Occipital lobe (tissue), 2 donors: ENCODE measurements around the gene KLHL29. TPM values are rescaled to one million over a fixed set of nuclear protein-coding genes. Genes with fewer than 3 reads are reported as not detected.

ENCODE experiments used
- DNase-seq: peaks from one replicate; lab custom pipeline; 2025; lab: John Stamatoyannopoulos, UW
- total RNA-seq: library from RNA; depleted of rRNA; stranded (reverse); fragments of >200 nt; gene quantifications from one replicate; pipeline ENCODE4 v1.2.3, GENCODE V29; 2014

KLHL29 gene
- total RNA-seq, 1 donor from 2014 or later = 8.4 TPM

DNA sequence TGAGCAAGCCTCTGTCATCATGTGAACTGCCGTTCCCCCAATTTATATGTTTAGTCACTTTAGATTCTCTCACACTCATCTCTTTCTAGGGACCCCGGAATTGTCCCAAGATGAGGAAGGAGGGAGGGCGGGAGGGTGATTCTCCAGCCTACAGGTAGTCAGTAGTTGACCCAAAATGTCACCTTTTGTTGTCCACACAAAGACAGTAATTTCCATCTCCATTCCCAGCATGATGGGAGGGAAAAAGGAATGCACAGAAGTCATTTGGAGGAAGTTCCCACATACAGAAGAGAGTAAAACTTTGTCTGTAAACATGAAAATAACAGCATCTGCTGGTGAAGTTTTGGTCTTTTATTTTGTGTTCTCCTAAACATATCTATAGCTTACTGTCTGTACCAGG lies 222.9 kb downstream of the KLHL29 start:
- DNase-seq = no peak

DNA sequence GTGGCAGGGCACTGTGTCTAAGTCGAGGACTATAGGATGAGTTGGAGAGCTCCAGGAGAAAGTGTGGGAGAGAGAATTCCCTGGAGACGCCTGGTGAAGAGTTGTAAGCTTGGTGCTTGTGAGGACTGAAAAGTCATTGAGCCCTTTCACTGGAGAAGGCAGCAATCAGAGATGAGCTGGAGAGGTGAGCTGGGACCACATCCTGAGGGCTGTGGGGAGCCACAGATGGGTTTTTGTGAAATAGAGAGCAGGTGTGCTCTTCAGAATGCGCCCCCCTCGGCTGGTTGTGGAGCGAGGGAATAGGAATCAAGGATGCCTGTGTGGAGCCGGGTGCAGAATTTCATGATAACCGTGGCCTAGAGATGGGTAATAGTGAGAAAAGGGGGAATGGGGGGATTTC lies 224.3 kb downstream of the KLHL29 start:
- DNase-seq = no peak

DNA sequence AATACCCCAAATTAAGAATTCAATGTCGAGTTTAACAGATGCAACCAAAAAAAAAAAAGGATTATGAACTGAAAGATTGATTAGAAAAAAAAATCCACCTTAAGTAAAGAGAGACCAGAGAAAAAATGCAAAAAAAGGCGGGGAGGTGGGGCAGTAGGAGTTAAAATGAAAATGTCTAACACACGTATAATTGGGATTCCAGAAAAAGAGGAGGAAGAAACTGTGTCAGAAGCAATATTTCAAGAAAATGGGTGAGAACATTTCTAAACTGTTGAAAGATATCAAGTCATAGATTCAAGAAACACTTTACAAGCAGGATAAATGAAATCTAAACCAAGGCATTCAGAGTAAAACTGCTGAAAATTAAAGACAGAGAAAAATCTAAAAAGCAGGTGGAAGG lies 226.9 kb downstream of the KLHL29 start:
- no peak for DNase-seq

DNA sequence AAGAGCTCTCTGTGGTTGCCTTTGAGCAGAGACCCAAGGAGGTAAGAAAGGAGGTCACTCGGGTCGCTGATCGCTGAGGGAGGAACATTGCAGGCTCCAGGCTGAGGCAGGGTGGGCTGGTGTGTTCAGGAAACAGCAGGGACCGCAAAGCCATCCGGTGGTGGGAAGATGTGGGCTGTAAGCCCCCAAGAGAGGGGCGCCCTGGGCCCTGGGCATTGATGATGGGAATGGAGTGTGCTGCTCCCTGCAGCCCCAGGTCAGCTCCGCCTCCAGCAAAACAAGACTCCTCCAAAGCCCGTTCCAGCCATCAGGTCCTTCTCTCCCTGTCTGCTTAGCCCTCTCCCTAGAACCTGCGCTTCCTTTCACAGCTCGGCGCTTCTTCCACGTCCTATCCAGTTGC lies 229.7 kb downstream of the KLHL29 start:
- no peak for DNase-seq

DNA sequence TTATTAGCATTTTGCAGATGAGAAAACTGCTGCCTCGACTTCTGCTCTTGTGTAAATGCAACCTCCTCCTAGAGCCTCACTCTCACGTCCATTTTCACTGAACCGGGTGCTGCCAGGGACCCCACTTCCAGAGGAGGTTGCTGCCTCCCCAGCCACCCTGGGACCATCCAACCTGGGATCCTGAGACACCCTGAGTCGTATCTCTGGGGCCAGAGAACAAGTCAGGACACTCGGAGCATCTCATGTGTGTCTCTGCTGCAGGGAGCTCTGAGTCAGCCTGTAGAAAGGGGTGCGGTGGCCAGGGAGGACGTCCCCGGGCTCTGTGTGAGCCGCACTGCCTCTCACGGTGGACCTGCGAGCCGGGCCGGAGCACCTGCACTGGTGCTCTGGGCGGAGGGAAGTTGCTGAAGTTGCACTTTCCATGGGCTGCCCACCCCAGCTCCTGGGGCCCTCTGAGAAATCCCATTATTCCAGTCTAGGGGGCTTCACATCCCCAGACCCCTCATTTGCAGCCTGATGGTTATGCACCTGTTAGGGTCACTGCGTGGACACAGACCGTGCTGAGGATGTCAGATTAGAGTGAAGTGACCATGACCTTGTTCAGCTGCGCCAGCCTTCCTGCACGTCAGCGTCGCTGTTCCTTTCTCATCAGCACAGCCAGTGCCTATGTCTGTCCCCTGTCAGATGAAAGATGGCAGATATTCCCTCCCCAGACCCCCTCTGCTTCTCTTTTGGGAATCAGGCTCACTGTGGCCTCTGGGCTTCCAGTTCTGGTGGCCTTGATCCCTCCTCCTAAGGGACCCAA lies 230.4 kb downstream of the KLHL29 start:
- no peak for DNase-seq

DNA sequence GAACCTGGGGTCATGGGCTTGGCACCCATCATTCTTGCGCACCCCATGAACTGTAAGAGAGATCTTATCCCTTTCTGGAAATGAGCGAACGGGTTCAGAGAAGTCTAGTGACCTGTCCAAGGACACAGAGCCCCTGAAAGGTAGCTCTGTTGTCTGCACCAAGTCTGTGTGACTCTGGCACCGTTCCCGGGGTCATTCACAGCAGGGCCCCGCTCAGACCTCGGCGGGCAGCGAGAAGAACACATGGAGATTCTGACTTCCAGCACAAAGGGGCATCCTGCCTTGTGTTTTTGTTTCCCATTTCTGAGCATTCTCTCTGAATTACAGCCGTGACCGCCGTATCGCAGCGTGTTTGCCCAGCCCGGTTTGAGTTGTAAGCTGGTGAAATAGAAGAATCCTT lies 231.7 kb downstream of the KLHL29 start:
- DNase-seq = no peak

DNA sequence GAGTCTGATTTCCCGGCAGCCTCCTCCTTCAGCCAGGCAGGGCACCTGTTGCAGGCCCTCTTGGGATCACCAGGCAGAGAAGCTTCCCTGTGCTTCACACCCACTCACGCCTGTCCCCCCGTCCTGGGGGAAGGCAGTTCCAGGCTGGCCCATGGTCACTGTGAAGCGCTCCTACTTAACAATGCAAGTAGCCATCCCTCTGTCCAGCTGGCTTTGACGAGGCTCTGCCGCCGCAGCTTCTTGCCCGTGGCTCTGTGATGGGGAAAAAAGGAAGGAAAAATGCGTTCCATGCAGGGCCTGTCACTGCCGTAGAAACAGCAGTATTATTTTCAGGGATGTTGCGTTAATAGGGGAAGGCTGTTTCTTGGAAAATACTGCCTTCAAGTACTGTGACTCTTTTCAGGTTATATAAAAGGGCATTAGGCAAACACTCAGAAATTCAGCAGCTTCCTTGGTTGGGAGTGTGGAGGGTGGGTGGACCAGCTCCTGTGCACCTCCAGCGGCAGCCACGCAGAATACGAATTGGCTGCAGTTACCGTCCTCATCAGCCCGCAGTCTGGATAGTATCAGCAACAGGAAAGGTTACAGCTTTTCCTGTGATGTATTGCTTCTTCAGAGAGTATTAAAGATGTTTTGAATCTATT lies 232.3 kb downstream of the KLHL29 start:
- DNase-seq = peak; percentile 15

DNA sequence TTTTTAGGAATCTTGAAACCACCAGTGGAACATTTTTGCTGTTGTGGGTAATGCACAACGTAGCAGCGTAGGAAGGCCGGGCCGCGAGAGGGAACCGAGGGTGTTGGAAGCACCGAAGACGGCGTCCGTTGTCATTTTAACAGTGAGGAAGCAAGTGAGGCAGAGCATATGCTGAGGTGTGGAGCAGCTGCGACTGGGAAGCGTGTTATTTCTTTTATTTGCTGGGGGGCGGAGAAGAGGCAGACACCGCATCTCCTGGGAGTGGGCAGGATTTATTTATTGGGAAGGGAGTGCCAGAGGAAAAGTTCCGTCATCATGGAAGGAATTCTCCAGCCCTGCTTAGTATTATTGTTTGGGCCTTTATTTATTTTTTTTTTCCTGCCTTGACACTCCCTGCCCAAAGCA lies 232.8 kb downstream of the KLHL29 start:
- no peak for DNase-seq

DNA sequence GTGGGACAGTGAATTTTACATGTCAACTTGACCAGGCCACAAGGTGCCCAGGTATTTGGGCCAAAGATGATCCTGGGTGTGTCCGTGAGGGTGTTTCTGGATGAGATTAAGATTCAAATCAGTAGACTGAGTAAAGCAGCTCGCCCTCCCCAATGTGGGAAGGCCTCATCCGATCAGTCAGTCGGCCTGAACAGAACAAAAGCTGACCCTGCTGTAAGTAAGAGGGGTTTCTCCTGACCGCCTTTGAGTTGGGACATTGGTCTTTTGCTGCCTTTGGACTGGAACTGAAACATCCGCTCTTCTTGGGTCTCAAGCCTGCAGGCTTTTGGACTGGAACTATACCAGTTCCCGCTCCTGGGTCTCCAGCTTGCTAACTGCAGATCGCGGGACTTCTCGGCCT lies 233.3 kb downstream of the KLHL29 start:
- DNase-seq = no peak

DNA sequence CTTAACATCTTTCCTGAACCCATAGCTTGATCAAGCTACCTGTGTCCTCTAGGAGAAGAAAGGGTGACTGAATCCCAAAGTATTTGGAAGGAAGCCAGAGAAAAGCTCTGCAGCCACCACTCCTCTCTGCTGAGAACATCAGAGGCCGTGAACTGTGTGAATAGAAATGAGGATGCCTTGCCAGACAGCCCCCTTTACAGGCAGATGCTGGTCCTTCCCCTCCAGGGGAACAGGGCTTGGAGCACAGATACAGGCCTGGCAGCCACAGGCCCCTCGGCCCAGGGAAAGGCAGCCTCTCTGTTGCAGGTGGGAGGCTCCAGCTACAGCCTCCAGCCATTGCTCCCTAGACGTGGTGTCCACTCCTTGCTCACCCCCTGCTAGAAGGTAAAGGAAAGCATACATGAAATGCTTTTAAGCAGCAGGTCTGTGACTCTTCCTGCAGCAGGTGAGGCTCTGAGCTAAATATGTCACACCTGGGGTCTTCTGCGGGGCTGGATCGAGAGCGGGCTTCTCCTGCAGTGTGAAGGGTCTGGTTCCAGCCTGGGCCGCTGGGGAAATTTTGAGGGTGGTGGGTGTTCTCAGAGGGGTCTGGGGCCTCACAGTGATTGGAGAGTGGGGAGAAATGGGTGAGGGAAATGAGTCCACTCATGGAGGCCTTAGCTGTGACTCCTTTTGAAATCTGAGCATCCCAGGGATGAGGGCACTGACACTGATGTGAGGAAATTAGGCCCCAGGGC lies 234.0 kb downstream of the KLHL29 start:
- DNase-seq = no peak

DNA sequence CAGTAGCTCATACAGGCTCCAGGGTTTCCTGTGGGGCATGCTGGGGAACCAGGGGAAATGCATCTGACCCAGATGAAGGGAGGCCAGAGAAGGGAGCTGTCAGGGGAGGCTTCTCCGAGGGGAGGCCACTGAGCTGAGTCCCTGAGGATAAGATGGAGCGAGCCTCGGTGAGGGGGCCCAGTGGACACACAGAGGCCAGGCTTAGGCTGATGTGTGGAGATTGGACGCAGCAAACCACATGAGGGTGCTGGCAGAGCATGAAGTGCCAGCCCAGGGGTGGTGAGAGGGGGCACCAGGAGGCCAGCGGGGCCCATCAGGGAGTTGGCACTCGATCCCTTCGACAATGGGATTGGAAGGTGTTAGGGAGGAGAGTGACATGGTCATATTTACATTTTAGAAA lies 235.0 kb downstream of the KLHL29 start:
- no peak for DNase-seq

DNA sequence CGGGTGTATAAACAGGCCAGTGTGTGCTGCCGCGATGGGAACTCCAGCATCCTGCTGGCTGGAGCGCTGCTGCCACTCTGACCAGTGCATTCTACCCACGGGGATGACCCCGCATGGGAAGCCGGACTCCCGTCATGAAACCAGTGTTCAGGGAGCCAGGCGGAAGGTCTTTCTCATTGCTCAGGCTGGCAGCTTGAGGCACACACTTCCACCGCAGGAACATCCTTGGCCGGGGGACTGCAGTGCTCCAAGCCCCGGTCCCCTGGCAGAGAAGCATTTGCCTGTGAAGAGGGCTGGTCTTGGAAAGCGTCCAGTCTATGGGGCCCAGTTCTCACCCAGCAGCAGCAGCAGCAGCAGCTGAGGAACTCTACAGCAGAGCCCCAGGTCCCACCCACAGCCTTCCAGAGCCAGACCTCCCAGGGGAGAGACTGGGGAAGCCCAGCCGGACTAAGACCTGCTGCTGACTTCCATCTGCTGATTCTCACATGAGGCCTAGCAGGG lies 235.9 kb downstream of the KLHL29 start:
- DNase-seq = no peak

DNA sequence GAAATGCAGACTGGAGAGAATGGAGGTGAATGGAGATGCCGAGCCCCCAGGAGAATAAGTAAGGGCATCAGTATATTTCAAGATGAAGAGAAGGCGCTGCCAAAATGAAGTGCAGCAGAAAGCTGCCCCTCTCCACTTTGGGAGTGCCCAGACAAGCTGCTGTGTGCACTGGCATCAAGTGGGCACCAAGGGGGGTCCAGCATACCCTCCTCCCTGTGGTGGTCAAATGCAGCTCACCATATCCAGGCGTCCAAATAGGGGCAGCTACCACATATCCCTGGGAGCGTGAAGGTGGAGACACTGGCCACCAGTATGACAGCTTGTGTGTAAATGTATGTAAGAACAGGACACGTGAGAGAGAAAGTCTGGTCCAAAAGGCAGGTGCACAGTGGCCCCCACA lies 236.6 kb downstream of the KLHL29 start:
- DNase-seq = no peak

DNA sequence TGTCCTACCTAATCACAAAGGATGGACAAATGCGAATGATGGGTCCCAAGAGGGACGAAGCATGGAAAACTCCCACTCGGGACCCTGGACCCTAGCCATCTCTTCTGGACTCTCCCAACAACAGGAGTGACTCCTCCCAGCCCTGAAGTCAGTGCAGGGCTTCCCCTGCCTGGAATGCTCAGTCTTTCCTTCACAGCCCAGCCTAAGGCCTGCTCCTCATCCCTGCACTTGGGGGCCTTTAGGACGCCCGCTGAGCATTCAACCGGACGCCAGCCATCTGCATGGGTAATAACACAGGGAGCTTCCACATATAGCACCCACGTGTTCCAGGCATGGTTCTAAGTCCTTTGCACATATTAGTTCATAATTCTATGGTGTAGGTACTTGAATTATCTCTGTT lies 237.5 kb downstream of the KLHL29 start:
- no peak for DNase-seq

DNA sequence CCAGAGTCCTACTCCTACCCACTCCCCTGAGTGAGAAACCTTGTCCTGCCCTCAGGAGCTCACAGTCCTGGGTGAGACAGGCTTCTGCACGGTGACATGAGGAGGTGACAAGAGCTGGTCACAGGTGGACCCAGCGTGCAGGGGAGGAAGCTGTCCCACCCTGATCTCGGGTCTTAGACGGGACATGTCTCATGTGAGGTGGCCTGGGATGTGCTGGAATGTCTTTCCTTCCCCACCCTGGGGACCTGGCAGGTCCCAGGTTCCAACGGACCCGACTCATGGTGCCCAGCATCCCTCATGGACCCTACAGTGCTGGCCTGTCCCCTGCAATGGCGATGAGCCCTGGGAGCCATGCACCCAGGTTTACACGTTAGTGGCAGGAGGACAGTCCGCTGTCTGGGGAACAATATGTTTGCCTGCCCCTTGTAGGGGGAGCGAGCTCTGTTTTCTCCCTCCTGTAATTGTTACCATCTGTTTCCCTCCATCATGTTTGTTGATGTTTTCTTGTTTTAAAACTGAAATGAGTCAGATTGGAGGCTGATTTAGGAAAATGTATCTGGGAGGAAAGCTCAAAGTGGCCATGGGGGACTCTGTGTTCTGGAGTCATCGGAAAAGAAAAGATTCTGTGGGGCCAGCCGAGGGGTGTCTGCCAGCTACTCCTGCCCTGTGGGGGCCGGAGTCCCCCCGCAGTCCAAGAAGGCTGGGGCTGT lies 238.1 kb downstream of the KLHL29 start:
- no peak for DNase-seq

DNA sequence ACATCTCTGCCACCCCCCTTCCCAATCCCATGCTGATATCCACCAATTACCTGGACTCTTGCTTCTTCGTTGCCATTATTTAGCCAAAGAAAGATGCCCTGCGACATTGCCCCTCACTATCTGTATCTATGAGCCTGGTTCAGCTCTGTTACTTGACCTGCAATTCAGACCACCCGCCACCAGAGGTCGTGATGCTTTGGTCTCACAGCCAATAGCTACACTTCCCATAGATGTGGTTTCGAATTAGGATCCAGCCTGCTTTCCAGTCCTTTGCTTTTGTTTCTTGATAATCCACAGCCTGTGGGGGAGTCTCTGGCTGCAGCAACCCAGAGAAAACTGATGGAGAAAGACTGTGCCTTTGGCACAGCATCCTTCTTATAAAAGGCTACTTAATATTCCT lies 239.4 kb downstream of the KLHL29 start:
- no peak for DNase-seq

DNA sequence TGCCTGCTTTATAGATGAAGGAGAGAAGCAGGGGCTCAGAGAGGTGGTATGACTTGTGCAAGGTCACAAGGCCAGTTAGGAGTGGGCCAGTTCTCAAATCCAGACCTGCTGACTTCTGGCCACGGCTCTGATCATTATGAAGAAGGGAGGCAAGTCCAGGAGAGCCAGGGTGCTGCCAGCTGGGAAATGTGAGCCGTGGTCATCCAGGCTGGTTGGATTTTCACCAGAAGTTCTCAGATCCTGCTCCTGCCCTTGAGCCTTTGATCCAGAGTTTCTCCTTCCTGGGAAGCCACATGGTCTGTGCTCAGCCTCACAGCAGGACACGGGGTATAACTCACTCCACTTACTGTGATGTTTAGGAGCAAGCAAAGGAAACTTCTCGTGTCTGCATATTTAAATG lies 239.9 kb downstream of the KLHL29 start:
- no peak for DNase-seq

DNA sequence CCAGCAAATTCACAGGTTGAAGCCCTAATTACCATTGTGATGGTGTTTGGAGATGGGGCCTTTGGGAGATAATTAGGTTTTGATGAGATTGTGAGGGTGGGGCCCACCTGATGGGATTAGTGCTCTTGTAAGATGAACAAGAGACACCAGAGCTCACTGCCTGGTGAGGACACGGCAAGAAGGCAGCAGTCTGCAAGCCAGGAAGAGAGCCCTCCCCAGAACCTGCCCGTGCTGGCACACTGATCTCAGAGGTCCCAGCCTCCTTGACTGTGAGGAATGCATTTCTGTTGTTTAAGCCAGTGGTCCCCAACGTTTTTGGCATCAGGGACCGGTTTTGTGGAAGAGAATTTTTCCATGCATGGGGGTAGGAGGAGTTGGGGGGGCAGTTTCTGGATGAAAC lies 240.7 kb downstream of the KLHL29 start:
- no peak for DNase-seq

DNA sequence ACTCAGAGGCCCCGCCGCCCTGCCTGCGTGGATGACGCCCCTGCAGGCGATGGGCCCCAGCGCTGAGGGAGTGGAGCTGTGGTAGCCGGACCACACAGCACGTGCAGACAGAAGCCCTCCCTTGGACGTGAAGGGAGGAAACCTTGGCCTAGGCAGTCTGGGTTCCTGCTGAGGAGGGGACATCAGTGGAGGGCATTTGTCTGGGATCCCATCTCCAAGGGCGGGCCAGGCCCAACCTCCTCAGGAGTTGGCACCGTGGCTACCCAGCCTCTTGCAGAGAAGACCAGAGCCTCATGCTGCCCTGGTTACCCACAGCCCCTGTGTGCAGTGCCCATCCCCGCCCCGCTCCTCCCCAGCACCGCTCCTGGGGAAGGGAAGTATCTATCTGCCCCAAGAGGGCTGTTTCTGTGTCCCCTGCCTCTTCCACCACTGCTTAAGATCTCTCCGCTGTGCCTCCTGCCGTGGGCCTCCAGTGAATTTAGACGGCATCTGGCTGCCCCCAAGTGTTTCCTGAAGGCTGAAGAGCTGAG lies 241.8 kb downstream of the KLHL29 start:
- no peak for DNase-seq

DNA sequence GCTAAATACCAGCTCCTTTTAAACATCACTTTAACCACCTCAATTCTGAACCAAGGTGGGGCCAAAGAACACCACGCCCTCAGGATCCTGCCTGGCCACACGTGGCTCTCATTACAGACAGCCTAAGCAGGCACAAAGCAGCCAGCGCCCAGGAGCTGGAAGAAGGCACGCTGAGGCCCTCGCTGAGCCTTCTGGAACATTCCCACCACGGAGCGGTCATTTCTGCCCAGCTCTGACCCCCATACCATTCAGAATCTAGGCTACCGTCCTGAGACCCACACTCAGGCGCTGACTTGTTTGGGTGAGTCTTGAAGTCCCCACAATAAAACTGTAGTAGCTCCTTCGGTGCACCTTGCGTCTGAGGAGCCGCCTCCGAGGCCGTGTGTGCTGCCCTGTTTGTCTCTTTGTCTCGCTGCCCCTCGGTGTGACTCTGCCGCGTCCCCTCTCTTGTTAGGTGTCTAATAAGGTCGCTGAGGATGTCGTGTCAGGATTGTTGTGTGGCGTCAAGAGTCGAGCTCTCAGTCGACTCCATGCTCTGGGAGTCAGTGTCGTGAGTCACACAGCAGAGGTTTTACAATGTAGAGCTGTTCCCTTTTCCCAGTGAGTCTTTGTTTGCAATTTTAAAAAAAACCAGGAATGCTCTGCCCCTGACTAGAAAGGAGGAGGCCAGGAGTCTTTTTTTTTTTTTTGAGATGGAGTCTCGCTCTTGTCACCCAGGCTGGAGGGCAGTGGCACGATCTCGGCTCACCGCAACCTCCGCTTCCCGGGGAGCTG lies 242.4 kb downstream of the KLHL29 start:
- DNase-seq = no peak
